ENCODE data around the gene FBXO40. TPM values are rescaled to one million over a fixed set of nuclear protein-coding genes. Genes with fewer than 3 reads are reported as not detected.

Gene FBXO40
- total and polyA plus RNA-seq, 9 of the 15 experiments (the other 6 are each of a cell fraction or from before 2014, with no cell fraction given): 0.01 to 0.05 (median 0.04) TPM; not detected in 3

GRCh38 chr3:121592856-121593702 lies at the start of gene FBXO40 (continued):
- TF ChIP-seq, protein P1, sequence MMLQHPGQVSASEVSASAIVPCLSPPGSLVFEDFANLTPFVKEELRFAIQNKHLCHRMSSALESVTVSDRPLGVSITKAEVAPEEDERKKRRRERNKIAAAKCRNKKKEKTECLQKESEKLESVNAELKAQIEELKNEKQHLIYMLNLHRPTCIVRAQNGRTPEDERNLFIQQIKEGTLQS (IDR thresholded peaks at IDR 0.05): peak; percentile 51; the same call in 1 of the 2 replicates
- TF ChIP-seq, protein P1 (CRISPR knock-in tag; conservative IDR thresholded peaks at IDR 0.05): no peak
- TF ChIP-seq, protein P2, sequence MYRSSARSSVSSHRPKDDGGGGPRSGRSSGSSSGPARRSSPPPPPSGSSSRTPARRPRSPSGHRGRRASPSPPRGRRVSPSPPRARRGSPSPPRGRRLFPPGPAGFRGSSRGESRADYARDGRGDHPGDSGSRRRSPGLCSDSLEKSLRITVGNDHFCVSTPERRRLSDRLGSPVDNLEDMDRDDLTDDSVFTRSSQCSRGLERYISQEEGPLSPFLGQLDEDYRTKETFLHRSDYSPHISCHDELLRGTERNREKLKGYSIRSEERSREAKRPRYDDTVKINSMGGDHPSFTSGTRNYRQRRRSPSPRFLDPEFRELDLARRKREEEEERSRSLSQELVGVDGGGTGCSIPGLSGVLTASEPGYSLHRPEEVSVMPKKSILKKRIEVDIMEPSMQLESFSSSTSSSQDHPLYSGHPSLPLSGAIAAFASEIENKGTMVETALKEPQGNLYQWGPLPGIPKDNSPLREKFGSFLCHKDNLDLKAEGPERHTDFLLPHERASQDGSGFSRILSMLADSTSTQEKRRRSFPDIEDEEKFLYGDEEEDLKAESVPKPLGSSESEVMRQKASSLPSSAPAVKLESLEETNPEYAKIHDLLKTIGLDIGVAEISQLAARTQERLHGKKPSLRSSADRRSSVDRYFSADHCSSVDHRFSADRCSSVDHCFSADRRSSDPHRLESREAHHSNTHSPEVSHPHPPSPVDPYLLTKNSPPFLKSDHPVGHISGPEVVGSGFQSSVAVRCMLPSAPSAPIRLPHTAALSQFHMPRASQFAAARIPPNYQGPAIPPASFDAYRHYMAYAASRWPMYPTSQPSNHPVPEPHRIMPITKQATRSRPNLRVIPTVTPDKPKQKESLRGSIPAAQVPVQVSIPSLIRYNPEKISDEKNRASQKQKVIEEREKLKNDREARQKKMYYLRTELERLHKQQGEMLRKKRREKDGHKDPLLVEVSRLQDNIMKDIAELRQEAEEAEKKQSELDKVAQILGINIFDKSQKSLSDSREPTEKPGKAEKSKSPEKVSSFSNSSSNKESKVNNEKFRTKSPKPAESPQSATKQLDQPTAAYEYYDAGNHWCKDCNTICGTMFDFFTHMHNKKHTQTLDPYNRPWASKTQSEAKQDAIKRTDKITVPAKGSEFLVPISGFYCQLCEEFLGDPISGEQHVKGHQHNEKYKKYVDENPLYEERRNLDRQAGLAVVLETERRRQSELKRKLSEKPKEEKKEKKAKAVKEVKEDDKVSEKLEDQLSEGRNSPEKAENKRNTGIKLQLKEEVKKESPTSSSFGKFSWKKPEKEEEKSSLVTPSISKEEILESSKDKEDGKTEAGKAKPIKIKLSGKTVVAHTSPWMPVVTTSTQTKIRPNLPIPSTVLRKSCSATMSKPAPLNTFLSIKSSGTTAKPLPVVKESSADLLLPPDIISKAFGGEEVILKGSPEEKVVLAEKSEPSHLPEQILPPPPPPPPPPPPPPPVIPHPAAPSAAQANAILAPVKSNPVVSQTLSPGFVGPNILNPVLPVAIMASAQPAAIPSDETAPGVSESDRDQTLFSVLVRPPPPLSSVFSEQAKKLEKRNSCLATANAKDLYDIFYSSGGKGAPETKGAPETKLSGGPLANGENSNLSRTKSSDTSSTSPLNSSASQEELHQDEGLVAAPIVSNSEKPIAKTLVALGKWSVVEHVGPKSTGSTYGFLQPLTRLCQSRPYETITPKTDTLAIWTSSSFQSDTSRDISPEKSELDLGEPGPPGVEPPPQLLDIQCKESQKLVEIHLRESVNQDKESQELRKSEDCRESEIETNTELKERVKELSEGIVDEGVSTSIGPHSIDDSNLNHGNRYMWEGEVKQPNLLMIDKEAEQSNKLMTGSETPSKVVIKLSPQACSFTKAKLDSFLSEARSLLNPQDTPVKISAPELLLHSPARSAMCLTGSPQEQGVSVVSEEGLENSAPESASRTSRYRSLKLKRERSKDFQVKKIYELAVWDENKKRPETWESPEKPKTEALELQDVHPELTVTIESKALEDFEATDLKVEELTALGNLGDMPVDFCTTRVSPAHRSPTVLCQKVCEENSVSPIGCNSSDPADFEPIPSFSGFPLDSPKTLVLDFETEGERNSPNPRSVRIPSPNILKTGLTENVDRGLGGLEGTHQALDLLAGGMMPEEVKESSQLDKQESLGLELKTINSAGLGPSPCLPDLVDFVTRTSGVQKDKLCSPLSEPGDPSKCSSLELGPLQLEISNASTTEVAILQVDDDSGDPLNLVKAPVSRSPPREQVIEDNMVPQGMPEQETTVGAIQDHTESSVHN (IDR thresholded peaks at IDR 0.05; ENCODE audit: borderline replicate concordance in 1 of 2, low read depth in 1 of 2): no peak
- TF ChIP-seq SOX6 (IDR thresholded peaks at IDR 0.05) (no peak), KLF13 (tag; IDR thresholded peaks at IDR 0.05; ENCODE audit: borderline replicate concordance, low read depth) (no peak), FOXP4 (CRISPR knock-in tag; IDR thresholded peaks at IDR 0.05; ENCODE audit: borderline replicate concordance) (no peak), BRD9 (IDR thresholded peaks at IDR 0.05; ENCODE audit: low read depth, partially characterized antibody) (no peak), PTTG1 (tag; IDR thresholded peaks at IDR 0.05; ENCODE audit: low read depth) (no peak), PHF20 (IDR thresholded peaks at IDR 0.05; ENCODE audit: partially characterized antibody) (no peak), ZBTB8A (IDR thresholded peaks at IDR 0.05; ENCODE audit: partially characterized antibody) (no peak), ELF1 (tag; IDR thresholded peaks at IDR 0.05) (no peak), SMARCE1 (IDR thresholded peaks at IDR 0.05) (no peak), SETDB1 (IDR thresholded peaks at IDR 0.05; ENCODE audit: low read length) (no peak), GABPB2 (CRISPR knock-in tag; conservative IDR thresholded peaks at IDR 0.05) (no peak), PPARD (CRISPR knock-in tag; IDR thresholded peaks at IDR 0.05) (no peak), MAFG (tag; conservative IDR thresholded peaks at IDR 0.05) (peak; percentile 83)
